Measurements from ENCODE around the gene CYS1.
"Not testable (repeated sequence)": the region's sequence is repeated elsewhere in the genome, so short reads cannot be mapped to it uniquely, and the experiment has no call there.

CYS1 gene

GRCh38 chr2:10043906-10044601, 36.2 kb downstream of the CYS1 start:
- DNase-seq: peak; percentile 85

GRCh38 chr2:10043256-10043905, 36.8 kb downstream of the CYS1 start, which contains the start of gene KLF11:
KLF11 (plus strand) TSS chr2:10043550; CDS start chr2:10043717, 167 bp downstream.
- DNase-seq: peak; percentile 86

- DNase-seq: no peak
These were observed 37.7 kb downstream of the CYS1 start for GRCh38 chr2:10042301-10043161.

DNA sequence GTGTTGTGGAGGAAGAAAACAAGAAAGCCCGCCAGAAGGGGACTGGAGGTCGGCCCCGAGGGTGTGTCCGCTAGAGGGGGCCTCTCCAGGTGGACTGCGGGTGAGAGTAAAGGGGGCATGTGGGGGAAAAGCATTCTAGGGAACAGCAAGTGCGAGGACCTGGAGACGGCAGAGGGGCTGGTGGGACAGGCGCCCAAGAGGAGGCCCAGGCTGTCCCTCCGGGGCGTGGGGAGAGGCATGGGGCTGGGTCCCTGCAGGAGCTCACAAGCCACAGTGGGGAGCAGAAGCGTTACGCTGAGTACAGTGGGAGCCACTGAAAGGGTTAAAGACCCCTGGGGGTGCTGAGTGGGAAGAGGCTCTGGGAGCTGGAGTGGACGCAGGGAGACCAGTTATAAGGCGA, 38.5 kb downstream of the CYS1 start:
- DNase-seq: no peak

- no peak for DNase-seq
These were observed 40.4 kb downstream of the CYS1 start for GRCh38 chr2:10039658-10040410.

DNA sequence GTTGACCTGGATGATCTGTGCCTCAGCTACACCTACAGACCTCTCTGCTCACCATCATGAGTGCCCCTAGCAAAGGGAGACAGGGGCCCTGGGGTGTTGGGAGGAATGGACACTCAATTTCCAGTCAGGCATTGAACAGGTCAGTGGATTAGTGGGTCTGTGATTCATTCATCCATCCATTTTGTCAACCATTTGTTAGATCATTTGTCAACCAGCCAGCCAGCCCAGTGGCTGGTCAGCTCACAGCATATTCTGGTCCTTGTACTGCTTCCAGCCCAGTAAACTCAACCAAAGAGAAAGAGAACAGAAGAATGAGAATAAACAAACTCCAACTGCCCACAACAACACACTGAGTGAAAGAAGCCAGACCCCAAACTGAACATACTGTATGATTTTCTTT, 41.5 kb downstream of the CYS1 start:
- DNase-seq: no peak

- no peak for DNase-seq
These were observed 42.1 kb downstream of the CYS1 start for GRCh38 chr2:10038123-10038522.

DNA sequence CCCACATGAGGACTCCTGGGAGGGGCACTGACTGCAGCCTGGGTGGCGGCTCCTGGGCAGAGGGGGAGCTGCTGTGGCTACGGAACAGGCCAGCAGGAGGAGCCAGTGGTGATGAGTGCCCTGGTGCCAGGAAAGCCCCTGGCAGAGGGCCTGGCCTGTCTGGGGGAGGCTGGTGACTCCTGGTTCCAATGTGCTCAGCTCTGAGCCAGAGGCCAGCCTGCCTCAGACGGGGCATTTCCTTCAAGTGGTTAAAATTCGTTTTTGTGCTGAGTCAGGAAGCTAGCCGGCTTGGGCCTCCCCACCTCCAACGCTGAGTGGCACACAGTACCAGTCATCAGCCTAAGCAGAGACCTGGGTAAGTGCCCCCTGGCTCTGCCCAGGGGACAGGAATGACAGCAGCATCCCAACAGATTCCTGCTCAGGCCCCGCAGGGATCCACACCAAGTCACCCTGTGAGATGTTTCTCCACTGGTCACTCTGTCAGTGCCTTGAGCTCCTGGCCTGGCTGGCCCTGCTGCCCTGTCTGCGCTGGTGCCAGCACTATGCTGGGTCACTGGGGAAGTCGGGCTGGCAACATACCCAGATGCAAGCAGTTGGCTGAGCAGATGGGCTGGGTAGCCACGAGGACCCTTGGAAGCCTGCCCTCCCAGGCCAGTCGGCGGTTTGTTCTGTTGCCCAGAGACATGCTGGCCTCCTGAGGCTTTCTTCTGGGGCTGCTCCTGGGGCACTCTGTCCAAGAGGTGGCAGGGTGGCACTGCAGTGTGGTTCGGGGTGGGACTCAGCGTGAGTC, 43.9 kb downstream of the CYS1 start:
- no peak for DNase-seq

DNA sequence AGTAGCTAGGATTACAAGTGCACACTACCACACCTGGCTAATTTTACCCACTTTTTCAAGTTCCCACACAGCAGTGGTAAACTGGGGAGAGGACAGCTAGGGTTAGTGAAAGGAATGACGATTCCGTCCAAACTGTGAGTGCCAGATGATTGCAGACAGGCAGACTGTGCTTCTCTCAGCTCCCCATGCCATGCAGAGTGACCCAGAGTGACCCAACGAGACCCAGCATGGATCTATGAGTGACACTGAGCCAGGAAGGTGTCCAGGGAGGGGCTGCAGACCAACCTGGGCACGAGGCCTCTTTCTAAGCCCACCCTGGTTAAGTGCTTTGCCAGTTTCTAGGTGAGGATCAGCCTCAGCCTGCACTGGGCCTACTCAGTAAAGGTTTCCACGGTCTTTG, 44.6 kb downstream of the CYS1 start:
- no peak for DNase-seq

DNA sequence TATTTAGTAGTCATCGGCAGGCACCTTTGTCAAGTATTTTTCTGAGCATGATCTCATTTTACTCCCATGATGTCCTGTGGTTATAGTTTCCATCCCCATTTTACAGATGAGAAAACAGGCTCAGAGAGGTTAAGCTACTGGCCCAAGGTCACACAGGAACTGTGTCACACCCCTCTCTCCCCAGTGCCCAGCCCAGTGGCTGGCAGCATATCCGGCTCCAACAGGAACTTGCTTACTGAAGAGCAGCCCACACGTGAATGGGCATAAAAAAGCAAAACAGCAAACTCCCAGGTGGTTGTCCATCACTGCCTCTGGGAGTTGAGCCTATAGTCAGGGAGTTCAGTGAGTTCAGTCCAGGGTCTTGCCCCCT, 45.2 kb downstream of the CYS1 start:
- DNase-seq: no peak

- no peak for DNase-seq
These were observed 45.7 kb downstream of the CYS1 start for GRCh38 chr2:10034333-10035052.

GRCh38 chr2:10033251-10034006, 46.8 kb downstream of the CYS1 start:
- no peak for DNase-seq

DNA sequence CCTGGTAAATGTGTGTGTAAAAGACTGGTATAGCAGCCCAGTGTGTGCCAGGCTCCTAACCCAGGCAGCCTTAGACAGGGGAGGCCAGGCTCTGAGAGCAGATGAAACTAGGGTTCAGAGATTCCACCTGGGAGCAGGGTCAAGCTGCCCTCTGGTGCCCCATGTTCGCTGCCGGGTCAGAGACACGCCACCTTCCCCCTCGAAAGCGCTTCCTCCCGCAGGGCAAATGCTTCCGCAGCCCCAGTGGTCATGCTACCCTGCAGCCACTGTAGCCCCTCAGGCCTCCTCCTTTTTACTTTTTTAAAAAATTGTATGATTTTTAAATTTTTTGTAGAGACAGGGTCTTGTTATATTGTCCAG, 47.5 kb downstream of the CYS1 start:
- no peak for DNase-seq

DNA sequence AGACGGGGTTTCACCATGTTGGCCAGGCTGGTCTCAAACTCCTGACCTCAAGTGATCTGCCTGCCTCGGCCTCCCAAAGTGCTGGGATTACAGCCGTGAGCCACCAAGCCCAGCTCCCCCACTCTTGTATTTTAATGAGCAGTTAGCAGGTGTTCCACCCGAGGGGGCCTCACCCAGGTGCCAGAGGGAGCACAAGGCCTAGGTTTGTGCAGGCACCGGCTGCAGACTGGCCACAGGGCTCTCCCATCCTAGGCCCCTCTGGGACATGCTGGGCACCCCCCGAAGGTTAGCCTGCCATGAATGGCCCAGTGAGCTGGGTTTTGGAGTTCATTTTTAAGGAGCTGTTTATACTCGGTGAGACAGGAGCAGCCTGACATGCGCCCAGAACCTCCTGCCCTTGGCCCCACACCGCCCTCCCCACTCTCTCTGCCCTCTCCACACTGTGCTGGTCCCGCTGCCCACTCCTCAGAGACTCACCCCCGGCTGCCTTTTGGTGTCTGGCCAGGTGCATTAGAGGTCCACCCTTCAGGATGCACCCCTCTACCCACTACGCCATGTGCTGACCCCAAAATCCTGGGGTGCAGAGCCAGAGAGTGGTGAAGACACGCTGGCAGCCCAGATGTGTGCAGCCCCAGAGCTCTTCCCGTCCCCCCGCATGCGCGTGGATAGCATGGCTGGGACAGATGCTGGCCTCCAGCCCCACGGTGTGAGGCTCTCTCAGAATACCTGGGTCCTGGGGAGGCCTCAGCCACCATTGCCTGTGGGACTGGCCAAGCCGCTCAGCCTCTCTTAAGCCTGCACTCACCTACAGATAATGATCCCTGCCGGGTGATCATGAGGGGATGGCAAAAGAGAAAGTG, 48.1 kb downstream of the CYS1 start:
- no peak for DNase-seq

DNA sequence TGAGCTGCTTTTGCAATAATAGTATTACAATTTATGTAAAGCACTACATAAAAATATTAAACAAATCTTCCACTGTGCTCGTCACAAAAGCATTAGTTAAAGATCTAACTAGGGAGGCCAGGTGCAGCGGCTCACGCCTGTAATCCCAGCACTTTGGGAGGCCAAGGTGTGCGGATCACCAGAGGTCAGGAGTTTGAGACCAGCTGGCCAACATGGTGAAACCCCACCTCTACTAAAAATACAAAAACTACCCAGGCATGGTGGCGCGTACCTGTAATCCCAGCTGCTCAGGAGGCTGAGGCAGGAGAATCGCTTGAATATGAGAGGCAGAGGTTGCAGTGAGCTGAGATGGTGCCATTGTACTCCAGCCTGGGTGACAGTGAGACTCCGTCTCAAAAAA, 49.4 kb downstream of the CYS1 start:
- DNase-seq: not testable (repeated sequence)

DNA sequence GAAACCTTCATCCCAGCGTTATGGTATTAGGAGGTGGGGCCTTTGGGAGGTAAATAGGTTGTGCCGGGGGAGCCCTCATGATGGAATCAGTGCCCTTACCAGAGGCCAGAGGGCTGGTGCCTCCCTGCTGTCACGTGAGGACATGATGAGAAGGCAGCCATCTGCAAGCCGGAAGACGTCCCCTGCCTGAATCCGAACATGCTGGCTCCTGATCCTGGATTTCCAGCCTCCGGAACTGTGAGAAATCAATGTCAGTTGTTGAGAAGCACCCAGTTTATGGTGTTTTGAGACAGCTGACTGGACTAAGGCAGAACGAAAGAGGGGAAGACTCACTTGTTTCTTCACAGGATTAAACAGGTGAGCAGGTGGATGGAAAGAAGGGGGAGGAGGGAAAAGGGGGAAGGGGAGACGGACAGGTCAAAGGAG, 49.9 kb downstream of the CYS1 start:
- no peak for DNase-seq

DNA sequence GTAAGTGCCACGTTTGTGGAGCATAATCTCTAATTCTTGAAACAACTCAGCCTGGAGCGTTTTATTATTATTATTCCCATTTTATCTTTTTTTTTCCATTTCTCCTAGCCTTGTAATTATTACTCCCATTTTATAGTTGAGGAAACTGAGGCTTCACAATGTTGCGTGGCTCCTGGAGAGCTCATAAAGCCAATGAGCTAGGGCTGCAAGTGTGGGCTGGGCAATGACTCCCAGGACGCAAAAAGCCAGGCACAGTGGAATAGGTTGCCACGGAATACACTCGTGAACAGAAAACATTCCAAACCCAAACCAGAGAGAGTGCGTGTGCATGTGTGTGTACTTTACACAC, 50.4 kb downstream of the CYS1 start:
- DNase-seq: no peak

DNA sequence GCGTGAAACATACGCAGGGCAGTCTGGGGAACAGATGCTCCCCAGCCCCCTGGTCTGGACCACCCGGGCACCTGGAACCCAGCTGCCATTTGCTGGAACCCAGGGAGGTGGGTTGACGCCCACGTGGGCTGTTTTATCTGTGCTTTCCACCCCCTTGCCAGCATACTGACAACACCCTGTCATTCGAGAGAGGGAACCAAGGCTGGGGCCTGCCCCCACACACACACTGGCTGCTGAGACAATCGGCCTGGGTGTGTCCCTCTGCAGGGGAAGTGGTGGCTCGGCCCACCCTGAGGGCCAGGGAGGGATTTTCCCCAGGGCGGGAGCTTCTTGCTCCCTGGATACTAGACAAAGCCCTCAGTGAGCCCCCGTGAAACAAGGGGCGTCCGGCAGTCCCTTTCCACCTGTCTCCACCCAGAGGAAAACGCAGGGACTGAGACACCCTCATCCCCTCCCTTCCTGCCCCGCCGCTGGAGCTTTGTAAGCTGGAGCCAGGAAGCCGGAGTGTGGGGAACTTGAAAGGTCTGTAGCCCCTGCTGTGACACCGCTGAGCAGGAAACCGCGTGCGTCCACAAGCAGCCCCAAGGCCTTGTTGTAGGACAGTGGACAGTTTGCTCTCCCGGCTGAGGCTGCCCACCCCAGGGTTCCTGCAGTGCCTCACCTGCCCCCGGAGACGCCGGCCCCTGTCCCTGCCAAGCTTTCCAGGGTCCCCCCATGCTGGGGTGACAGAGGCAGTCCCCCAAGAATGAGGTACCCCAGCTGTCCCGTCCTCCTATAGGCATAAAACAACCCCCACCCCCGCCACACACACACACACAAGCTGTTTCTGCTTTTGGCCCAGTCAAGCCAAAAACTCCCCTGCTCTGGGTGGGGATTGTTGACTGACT, 51.0 kb downstream of the CYS1 start:
- DNase-seq: no peak
